ENCODE results near the gene ATP5PO.

ATP5PO gene, protein sequence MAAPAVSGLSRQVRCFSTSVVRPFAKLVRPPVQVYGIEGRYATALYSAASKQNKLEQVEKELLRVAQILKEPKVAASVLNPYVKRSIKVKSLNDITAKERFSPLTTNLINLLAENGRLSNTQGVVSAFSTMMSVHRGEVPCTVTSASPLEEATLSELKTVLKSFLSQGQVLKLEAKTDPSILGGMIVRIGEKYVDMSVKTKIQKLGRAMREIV

DNA sequence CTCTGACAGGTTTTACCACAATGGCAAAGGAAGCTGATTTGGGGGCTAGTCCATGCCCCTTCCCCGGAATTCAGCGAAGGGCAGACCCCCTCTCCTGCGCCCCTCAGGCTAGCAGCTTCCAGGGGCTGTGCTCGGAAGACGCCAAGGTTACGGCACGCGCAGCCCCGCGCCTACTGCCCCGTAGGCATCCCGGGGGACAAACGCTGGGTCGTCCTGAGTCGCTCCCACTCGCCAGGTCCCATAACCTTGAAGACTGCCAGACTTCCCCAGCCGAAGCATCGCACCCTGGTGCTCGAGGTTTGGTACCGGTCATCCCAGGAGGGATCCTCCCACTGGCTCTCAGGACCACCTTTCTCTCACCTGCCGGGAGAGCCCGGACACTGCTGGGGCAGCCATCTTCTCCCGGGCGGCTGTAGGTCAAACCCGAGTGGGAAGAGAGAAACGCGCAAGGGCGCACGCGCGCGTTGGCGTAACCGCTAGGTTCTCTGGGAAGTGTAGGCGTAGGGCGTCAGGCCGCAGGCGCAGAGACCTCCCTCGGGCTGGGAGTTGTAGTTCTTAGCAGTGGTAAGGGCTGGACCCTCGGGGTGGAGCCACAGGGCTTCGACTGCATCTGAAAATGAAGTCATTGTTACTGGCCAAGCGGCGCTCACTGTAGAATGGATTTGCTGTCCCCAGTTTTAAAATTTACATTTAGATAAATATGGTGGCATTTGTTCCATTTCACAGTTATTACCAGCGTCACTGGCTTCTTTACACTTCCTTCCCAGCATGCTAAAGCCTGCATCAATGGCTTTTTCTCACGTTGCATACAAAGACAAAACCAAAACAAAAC lies at the start of gene ATP5PO:
ATP5PO (minus strand) TSS at position 437 of the 832 bp plus-strand sequence; CDS start at position 396, 41 bp downstream.
- peak; percentile 85 to 92 (median 88) for DNase-seq

DNA sequence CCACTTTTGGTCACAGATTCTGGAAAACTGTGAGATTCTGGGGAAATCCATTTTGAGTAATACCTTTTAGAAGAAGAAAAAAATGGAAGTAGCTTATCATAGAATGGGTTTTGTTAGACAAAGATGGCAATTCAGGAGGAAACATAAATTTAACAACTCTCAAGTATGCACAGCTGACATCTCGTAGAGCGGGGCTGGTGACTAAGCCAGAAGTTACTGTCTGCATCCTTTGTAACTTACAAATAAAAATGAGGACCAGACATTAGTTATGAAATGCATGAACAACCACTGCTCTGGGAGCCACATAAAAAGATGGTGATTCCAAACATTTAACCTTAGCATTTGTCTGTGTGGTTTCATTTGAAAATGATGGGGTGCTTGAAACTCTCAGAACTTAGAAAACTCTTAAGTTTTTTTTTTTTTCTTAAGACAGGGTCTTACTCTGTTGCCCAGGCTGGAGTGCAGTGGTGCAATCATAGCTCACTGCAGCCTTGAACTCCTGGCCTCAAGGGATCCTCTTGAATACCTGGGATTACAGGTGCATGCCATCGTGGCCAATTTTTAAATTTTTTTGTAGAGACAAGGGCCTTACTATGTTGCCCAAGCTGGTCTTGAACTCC lies 49.2 kb upstream of the ATP5PO start:
- DNase-seq, result no peak

DNA sequence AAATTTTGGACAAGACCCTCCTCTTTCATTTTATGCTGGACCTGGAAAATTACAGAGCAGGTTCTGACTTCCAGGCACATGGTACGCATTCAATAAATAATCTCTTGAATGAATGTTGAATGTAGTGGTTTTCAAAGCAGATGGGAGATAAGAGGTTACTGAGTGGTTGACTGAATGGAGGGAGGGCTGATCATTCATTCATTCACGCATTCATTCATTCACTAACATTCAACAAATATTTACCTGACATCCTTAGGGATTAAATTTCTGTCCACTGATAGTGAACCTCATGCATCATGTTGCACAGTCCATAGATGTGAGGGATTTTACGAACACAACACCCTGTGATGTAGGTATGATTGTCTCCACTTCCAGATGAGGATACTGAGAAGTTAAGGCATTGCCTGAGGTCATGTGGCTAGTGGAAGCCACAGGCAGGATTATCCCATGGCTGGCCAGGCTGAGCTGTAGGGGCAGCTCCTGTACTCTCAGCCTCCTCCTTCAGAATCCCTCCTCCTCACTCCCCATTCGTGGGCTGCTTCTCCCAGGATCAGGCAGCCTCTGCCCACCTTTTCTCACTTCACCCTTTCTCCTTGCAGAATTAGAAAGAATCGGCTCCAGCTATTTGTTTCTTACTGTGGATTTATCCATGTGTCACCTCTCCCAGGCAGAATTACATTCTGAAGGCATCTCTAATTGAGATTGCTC lies 48.4 kb upstream of the ATP5PO start:
- DNase-seq, result no peak

DNA sequence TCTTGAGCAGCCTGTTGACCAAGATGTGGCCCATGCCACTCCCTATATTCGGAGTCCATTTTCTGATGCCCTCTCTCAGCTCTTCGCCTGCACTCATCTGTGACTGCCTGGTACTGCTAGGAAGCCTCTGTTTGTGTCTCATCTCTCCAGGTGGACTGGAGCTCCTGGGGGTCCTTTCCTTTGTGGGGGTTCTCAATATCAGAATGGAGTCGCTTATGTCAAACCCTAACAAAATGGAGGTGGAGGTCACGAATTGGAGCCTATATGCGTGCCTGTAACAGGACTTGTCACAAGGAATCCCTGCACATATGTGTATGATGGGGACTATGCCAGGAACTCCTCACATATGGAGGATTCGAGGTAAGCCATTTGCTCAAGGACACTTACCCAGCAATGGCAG lies 46.7 kb upstream of the ATP5PO start:
- DNase-seq, result no peak

DNA sequence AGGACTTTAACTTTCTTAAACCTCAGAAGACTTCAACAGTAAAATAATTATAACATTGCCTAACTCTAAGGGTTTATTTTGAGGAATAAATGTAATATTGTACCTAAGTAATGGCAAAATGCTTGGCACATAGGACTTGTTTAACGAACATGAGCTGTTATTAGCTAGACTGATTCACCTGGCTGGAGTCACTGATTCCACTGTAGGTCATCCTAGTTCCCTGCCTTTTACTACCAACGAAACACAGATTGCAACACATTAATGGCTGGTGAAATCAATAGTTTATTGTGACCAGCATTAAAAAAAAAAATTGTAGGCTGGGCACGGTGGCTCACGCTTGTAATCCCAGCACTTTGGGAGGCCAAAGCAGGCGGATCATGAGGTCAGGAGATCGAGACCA lies 45.5 kb upstream of the ATP5PO start:
- no peak for DNase-seq

DNA sequence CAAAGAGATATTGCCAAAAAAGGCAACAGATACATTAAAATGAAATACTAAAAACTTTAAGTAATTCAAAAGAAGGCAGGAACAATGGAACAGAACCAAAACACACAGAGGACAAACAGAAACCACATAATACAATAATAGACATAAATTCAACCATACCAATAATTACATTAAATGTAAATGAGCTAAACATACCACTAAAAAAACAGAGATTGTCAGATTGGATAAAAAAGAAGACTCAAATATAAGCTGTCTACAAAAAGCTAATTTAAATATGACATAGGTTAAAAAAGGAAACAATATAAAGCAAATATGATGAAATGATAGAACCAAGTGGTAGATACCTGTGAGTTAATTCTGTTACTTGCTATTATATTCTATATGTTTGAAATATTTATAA lies 44.1 kb upstream of the ATP5PO start:
- no peak for DNase-seq

DNA sequence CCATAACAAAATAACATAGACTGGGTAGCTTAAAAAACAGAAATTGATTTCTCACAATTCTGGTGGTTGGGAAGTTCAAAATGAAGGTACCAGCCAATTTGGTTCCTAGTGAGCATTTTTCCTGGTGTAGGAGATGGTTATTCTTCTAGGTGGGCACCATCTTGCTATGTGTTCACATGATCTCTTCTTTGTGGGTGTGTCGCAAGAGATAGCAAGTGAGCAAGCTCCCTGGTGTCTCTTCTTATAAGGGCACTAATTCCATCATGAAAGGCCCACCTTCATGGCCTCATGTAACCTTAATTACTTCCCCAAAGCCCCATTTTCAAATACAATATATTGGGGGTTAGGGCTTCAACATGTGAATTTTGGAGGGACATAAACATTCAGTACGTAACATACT lies 38.8 kb upstream of the ATP5PO start:
- no peak for DNase-seq

DNA sequence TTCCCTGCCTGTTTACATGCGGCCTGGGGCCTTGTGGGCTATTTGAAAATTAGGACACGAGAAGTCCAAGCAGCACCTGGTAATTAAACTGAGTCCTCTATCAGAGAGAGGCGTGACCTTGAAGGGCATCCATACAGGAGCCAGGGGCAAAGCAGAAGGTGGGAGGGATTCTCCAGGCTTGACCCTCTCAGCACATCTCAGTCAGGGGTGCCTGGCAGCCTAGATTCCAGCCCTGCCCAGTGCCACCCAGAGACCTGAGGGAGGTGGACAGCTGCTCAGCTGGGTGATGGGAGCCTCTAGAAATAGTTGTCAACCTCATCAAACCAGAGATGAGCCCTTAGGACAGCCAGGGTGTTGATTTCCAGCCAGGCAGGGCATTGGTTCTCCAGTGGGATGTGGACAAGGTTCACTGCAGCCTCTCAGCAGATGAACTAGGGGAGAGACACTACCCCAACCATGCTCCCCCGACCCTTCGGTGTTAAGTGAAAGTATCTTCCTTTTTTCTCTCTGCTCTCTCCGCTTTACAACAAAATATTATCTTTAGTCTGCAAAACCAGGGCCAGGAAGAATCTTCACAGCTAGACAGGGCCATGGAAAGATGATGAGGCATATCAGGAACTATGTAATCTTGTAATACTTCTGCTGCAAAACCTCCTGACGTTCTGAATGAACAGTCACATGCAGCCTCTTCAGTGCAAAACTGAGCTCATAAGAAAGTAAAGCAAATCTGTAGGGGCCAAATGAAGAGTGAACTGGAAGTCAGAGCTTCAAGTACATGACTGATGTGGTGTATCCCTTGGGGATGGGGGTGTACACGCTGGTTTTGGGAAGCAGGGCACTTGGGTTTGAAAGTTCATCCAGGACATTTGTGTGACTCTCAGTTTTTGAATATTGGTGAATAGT lies 35.9 kb upstream of the ATP5PO start:
- no peak for DNase-seq

DNA sequence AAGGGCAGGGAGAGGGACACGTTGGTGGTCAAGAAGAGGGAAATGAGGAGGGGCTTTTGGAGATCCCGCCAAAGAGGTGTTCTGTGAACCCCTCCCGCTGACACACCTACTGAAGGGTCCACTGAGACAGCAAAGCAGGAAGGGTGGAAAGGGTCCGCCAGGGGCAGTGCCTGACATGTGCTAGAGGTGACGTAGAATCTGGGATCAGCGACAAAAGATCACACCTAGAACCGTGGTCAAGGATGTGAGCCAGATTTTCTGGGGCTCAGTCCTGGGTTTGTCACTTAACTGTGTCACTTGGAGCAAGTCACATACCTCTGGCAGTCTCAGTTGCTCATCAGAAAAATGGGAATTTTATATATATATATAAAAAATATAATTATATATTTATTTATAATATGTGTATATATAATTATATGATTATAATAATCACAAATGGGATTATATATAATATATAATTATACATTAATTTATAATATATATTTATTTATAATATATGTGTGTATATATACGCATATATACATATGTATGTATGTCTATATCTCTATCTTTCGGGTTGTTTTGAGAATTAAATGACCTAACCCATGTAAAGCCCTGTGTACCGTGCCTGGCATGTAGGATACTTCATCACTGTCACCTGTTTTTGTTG lies 35.0 kb upstream of the ATP5PO start:
- DNase-seq, result no peak

DNA sequence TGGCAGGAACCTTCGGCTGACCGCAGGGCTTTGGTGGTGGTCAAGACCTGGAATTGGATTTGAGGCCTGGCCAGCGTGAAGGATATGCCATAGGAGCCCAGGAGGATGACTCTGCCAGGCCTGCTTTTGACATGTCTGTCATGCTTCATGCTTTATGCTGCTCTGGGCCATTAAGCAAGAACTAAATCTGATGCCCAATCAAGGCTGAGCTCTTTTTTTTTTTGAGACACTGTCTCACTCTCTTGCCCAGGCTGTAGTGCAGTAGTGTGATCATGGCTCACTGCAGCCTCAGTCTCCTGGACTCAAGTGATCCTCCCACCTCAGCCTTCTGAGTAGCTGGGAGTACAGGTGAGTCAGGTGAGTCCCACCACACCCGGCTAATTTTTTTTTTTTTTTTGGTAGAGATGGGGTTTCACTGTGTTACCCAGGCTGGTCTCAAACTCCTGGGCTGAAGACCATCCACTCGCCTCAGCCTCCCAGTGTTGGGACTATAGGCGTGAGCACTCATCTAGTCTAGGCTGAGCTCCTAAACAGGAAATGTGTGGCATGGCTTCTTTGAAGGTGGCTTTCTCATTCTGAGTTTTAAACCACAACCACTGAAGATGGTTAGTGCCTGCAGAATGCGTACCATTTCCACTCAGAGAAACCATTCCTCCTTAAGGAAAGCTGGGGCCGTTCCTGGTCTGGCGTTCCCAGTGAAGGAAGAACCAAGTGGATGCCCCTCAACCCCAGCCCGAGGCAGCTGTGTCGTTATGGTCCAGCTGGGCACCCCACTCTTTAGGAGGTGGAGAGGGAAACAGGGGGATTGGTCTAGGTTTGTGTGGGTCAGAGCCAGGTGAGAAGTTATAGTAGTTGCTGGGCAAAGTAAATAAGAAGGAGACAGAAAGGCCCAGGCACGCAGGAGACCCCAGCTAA lies 34.2 kb upstream of the ATP5PO start:
- DNase-seq, result peak in 2 of 4 experiments; percentile 8 to 19

DNA sequence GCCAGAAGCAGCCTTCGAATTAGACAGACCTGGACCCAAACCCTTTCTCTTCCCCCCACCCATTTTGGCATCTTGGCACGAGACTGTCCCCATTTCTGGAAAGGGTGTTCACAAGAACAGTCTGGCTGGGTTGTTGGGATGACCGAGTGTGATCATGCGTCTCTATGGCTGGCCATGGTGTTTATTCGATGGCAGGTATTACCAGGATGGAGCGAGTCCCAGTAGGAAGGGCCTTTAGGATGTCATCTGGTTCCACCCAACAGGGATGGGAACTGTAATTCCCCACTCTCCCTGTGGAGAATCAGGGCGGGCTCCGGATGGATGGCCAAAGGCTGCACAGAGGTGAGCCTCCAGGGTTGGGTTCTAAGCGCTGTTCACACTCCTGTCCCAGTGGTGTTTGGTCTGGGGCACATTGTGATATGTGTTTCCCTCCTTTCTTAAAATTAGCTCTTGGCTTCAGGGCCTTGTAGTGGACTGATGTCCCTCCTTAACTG lies 33.4 kb upstream of the ATP5PO start:
- DNase-seq, result no peak

DNA sequence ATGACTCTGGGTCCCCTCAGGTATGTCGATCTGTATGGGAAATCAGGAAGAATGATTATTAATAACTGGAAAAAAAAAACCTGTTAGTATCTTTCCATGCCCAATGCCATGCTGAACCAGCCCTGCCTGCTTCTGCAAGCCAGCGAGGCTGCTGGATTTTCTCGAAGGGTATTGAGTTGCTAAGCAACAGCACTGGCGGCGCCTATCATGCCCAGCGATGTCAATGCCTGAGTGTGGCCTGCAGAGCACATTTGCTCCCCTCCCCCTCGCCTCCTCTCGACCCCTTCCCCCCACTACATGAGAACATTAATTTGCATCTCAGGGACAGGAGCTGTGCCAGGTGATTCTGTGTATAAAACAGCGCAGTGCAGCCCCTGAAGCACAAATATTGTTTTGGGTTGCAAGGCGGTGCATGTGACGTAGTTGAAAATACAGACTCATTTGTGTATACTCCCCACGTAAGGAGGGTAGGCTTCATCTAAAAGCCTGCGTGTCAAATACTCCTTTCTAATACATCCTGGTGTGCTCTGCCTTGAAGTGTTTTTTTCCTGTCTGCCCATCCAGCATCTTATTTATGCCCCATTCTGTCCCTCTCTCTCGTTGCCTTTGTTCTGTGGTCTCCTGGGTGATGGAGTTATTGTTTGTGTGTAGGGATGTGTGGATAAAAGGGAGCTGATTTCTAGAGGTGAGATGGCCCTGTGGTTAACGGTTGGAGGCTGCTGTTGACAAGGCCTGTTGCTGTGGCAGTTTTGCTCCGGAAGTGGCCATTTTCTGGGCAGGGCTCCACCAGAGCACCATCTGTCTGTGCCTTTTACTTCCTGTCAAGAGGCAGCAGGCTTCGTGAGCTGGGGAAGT lies 32.7 kb upstream of the ATP5PO start:
- peak in 3 of 4 experiments; percentile 44 to 73 (median 70) for DNase-seq

DNA sequence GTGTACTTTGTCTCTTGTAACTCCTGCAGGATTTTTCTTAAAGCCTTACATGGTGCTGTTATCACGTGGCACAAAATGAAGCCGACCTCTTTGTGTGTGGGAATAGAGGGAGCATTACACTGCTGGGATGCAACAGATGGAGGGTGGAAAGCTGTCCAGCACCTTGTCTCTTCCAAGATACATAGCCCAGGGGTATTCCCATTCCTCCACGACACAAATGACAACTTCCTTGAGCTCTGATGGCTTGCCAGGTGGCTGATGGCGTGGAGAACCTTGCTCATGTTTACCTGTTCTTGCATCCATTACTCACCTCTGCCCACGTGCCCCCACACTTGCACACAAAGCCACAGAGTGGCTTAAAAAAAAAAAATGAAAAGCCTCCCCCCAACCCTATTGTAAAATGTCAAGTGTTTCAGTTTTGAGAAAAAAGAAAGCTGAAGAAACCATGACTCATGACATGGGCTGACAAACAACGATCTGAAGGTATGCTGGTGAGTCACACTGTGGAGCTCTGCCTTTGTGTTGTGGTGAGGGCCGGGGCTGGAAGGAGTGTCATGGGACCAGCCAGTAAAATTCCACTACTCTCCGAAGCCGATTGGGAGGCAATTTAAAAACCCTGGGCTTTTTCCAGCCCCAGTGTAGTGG lies 32.0 kb upstream of the ATP5PO start:
- DNase-seq, result peak; percentile 50 to 74 (median 62)

DNA sequence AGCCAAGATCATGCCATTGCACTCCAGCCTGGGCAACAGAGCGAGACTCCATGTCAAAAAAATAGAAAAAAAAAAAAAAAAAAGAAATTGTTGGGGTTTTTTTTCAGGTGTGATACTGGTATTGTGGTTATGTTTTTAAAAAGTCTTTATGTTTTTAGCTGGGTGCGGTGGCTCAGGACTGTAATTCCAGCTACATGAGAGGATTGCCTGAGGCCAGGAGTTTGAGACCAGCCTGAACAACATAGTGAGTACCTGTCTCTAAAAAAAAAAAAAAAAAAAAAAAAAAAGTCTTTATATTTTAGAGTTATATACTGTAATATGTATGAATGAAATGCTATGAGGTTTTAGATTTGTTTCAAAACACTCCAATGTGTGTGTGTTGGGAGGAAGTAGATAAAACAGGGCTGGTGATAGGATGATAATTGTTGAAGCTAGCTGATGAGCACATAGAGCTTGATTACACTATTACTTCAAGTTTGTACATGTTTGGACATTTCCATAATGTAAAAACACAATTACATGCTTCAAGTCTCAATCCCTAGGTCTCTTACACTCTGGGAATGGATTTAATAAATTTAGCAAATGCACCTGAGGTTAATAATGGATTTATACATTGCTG lies 30.2 kb upstream of the ATP5PO start:
- DNase-seq, result no peak

DNA sequence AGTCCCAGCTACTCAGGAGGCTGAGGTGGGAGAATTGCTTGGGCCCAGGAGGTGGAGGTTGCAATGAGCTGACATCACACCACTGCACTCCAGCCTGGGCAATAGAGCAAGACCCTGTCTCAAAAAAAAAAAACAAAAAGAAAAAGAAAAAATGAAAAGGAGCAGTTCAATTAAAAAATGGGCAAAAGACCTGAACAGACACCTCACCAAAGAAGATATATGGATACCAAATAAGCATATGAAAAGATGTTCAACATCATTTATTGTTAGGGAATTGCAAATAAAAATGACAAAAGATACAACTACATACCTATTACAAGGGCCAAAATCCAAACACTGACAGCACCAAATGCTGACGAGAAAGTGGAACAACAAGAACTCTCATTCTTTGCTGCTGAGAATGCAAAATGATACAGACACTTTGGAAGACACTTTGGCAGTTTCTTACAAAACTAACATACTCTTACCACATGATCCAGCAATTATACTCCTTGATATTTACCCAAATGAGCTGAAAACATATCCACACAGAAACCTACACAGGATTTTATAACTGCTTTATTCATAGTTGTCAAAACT lies 28.7 kb upstream of the ATP5PO start:
- no peak for DNase-seq

DNA sequence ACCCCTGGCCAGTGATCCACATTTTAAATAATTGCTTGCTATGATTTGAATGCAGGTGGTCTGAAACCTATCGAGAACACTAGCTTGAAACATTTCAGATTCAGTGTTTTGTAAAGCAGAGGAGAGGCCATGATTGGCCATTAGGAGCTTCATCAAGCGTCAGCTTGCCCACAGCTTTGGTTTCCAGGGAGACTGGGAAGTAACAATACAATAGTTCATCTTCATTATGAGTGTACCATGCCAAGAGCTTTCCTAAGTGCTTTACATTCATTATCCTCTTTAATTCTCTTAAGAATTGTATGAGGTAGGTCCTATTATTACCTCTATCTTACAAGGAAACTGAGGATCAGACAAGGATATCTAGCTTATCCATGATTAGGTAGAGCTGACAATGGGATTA lies 27.7 kb upstream of the ATP5PO start:
- no peak for DNase-seq

DNA sequence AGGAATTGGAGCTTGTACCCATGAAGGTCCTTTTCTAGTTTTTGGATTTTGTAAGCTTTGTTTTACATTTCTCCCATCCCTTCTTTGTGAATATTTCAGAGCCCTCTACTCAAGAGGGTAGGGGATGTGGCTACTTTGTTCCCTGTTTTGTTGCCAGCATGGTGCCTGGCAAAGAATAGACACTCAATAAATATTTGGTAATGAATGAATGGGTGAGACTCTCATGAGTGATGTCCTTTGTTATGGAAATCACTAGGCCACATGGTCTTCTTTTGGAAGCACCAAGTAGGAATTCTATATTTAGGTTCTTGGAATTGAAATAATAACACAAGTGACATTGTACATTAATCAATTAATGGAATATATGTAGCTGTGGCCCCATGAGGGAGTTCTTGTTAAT lies 26.8 kb upstream of the ATP5PO start:
- no peak for DNase-seq

DNA sequence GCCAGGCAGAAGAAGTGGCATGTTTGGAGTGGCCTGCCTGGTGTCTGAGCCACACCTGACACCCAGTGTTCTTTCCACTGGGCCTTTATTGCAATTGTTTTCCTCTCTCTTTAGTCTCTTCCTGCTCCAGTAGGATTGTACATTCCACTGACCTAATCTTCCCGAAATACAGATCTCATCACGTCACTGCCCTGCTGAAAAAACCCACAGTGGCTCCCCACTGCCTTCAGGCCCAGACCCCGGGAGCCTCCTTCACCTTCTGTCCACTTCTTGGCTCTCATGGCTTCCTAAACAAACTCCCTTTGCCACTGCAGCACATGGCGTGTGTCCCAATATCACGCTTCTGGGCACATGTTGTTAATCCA lies 25.3 kb upstream of the ATP5PO start:
- no peak for DNase-seq

Measured in activated naive CD4-positive, alpha-beta T cell (primary cell).